Neuronal stem cell (in vitro differentiated cells): ENCODE data around the gene CCL18. TPM values are rescaled to one million over a fixed set of nuclear protein-coding genes. Genes with fewer than 3 reads are reported as not detected.
"Not testable (repeated sequence)": the region's sequence is repeated elsewhere in the genome, so short reads cannot be mapped to it uniquely, and the experiment has no call there.

ENCODE experiments used
- DNase-seq: peaks from one replicate; pipeline ENCODE4 v3.0.0-alpha.2; 2013; ENCODE audit warnings: low spot score
- H2AFZ ChIP-seq: one replicate; pipeline ENCODE4 v1.6.1; 2013; ENCODE audit warnings: mild to moderate bottlenecking, low read length, inconsistent platforms
- H2AK5ac ChIP-seq: 2 replicates; pipeline ENCODE4 v1.6.1; 2013; ENCODE audit warnings: low read depth, mild to moderate bottlenecking, inconsistent platforms, low read length, moderate library complexity, mixed read lengths
- H2BK120ac ChIP-seq: 2 replicates; pipeline ENCODE4 v1.6.1; 2013; ENCODE audit warnings: low read depth, mild to moderate bottlenecking, inconsistent platforms, low read length, moderate library complexity, mixed read lengths
- H2BK12ac ChIP-seq: one replicate; pipeline ENCODE4 v1.6.1; 2013; ENCODE audit warnings: low read length, inconsistent platforms
- H2BK15ac ChIP-seq: 2 replicates; pipeline ENCODE4 v1.6.1; 2013; ENCODE audit warnings: mild to moderate bottlenecking, low read length, inconsistent platforms, mixed read lengths
- H2BK5ac ChIP-seq: one replicate; pipeline ENCODE4 v1.6.1; 2013; ENCODE audit warnings: inconsistent platforms, mild to moderate bottlenecking, low read length, moderate library complexity
- H3K14ac ChIP-seq: one replicate; pipeline ENCODE4 v1.6.1; 2013; ENCODE audit warnings: low read length, inconsistent platforms
- H3K18ac ChIP-seq: 2 replicates; pipeline ENCODE4 v1.6.1; 2013; ENCODE audit warnings: low read length, inconsistent platforms
- H3K23ac ChIP-seq: 2 replicates; pipeline ENCODE4 v1.6.1; 2013; ENCODE audit warnings: low read depth, mild to moderate bottlenecking, mixed read lengths, low read length, inconsistent platforms; ENCODE audit not compliant: poor library complexity
- H3K27ac ChIP-seq: replicated peaks from 3 replicates; pipeline ENCODE4 v1.5.1; 2013; ENCODE audit warnings: low read length, inconsistent platforms
- H3K27me3 ChIP-seq, 3 experiments: 2 replicates each; pipeline ENCODE4 v1.6.1; 2013; ENCODE audit warnings: low read length in 3 of 3, mild to moderate bottlenecking in 2 of 3, inconsistent platforms in 1 of 3, low read depth in 1 of 3, mixed read lengths in 1 of 3, moderate library complexity in 1 of 3; ENCODE audit not compliant: control insufficient read depth in 3 of 3, insufficient read depth in 3 of 3
- H3K36me3 ChIP-seq, 2 donors: replicated peaks in 1 of 2; 2 replicates each; pipeline ENCODE4 v1.6.1; 2013; ENCODE audit warnings: low read length in 2 of 2; ENCODE audit not compliant: control insufficient read depth in 2 of 2, insufficient read depth in 2 of 2
- H3K4ac ChIP-seq: 2 replicates; pipeline ENCODE4 v1.6.1; 2013; ENCODE audit warnings: inconsistent platforms, mild to moderate bottlenecking, low read length, moderate library complexity
- H3K4me1 ChIP-seq, 2 donors: 1 replicate in 1 of 2; 2 replicates in 1 of 2; pipeline ENCODE4 v1.6.1; 2013; ENCODE audit warnings: low read length in 2 of 2, low read depth in 1 of 2; ENCODE audit not compliant: control insufficient read depth in 2 of 2, insufficient read depth in 1 of 2
- H3K4me2 ChIP-seq: one replicate; pipeline ENCODE4 v1.6.1; 2013; ENCODE audit warnings: mild to moderate bottlenecking, low read length, inconsistent platforms; ENCODE audit not compliant: insufficient read depth, poor library complexity, severe bottlenecking
- H3K4me3 ChIP-seq, 2 donors: 2 replicates each; pipeline ENCODE4 v1.5.1; 2013; ENCODE audit warnings: low read length in 2 of 2, mild to moderate bottlenecking in 2 of 2, inconsistent platforms in 1 of 2, moderate library complexity in 1 of 2
- H3K79me1 ChIP-seq: one replicate; pipeline ENCODE4 v1.6.1; 2013; ENCODE audit warnings: low read depth, mild to moderate bottlenecking, inconsistent platforms, low read length, moderate library complexity
- H3K9ac ChIP-seq: one replicate; pipeline ENCODE4 v1.6.1; 2013; ENCODE audit warnings: mild to moderate bottlenecking, low read depth, low read length, inconsistent platforms; ENCODE audit not compliant: poor library complexity
- H3K9me3 ChIP-seq, 2 donors: replicated peaks in 1 of 2; 2 replicates each; pipeline versions ENCODE3 to v1.6.1; 2013; ENCODE audit warnings: low read length in 2 of 2, mild to moderate bottlenecking in 2 of 2, inconsistent platforms in 1 of 2, low read depth in 1 of 2, mixed read lengths in 1 of 2, moderate library complexity in 1 of 2; ENCODE audit not compliant: control insufficient read depth in 2 of 2, insufficient read depth in 1 of 2
- H4K8ac ChIP-seq: one replicate; pipeline ENCODE4 v1.6.1; 2013; ENCODE audit warnings: low read depth, mild to moderate bottlenecking, inconsistent platforms, low read length, moderate library complexity
- H4K91ac ChIP-seq: one replicate; pipeline ENCODE4 v1.6.1; 2013; ENCODE audit warnings: low read length, low read depth, mild to moderate bottlenecking, inconsistent platforms; ENCODE audit not compliant: poor library complexity
- WGBS, 2 donors: extraction: QIAGEN DNeasy Blood & Tissue Kit; methylation state at CpG; one replicate each; pipeline ENCODE4 v1.1.7; 2013; ENCODE audit warnings: missing lambda C conversion rate in 2 of 2, mixed read lengths in 1 of 2; ENCODE audit not compliant: insufficient read length in 2 of 2, insufficient replicate concordance in 1 of 2; ENCODE audit errors: extremely low coverage in 2 of 2; 5-methylcytosine and 5-hydroxymethylcytosine counted together
- small RNA-seq: library from polyadenylated mRNA; stranded (forward); fragments of <200 nt; extraction: miRNeasy Mini kit (QIAGEN cat#:217004); gene quantifications from one replicate; pipeline ENCODE3, GENCODE V24; 2013; ENCODE audit not compliant: insufficient read depth

CCL18 gene

GRCh38 chr17:36121099-36121498 lies 57.0 kb downstream of the CCL18 start:
- H3K36me3 ChIP-seq, H3K4me2 ChIP-seq, H4K8ac ChIP-seq, H3K79me1 ChIP-seq, H3K4ac ChIP-seq, H3K23ac ChIP-seq, DNase-seq, H4K91ac ChIP-seq, H3K14ac ChIP-seq, H2BK12ac ChIP-seq, H2AFZ ChIP-seq, H2BK5ac ChIP-seq, H2BK120ac ChIP-seq, H3K9ac ChIP-seq, H2BK15ac ChIP-seq, H2AK5ac ChIP-seq, H3K4me3 ChIP-seq, H3K18ac ChIP-seq, H3K27ac ChIP-seq, H3K27me3 ChIP-seq, H3K4me1 ChIP-seq: not testable (repeated sequence)
- WGBS, 2 donors = no CpG with 5 or more reads among the region's 6 CpGs
- peaks cover 4 to 11% of the 10 kb centered on the region in 2 donors for H3K9me3 ChIP-seq

Small RNAs within 50 kb of the gene (small RNA-seq; reads per million reads assigned to genes)
- gene RN7SL301P = not detected
